ENCODE results near the gene VAV2. TPM values are rescaled to one million over a fixed set of nuclear protein-coding genes. Genes with fewer than 3 reads are reported as not detected.

The VAV2 gene
- polyA plus RNA-seq, 4 donors = 26.7 to 45.7 (median 36.2) TPM

DNA sequence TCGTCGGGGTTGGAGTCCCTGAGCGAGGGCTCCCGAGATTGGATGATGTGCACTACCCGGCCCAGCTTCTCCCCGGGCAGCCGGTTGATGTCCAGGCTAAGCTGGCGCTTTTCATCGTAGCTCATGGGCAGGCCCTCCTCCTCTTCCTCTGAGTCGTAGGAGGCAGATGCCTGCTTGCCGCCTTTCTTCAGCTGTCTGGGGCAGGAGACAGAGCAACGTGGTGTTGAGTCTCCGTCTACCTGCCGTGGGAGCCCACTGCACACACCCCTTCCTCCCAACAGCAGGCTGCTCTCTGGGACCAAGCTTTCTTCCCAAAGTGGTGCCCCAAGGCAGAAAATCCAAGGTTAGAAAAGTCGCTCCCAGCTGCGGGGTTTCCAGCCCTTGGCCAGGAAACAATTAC lies 44.0 kb upstream of the VAV2 start:
- peaks cover 9 to 81% (median 13%) of the 10 kb centered on the region in 3 donors for H3K36me3 ChIP-seq (ENCODE audit: control insufficient read depth in 3 of 3, insufficient read depth in 2 of 3, low read depth in 1 of 3, low read length in 3 of 3)
- H3K27me3 ChIP-seq (ENCODE audit: control insufficient read depth in 3 of 3, insufficient read depth in 3 of 3, low read length in 3 of 3) = no peaks in the 10 kb centered on the region
- H3K4me3 ChIP-seq (ENCODE audit: low read depth in 1 of 3, low read length in 3 of 3) = no peak overlapping the region
- H3K4me1 ChIP-seq (ENCODE audit: control insufficient read depth in 3 of 3, insufficient read depth in 2 of 3, low read depth in 1 of 3, low read length in 2 of 3) = no peaks in the 10 kb centered on the region
- DNase-seq (no peak), FAIRE-seq (no peak)
- no peak overlapping the region for H3K27ac ChIP-seq (ENCODE audit: low read depth in 1 of 3, low read length in 2 of 3)
- WGBS, 3 donors = 94 to 97% (median 95%) methylated on average over 16 of the region's 16 CpGs
- H3K9me3 ChIP-seq (ENCODE audit: control insufficient read depth in 2 of 2, insufficient read depth in 1 of 2, low read depth in 1 of 2, low read length in 1 of 2) = no peaks in the 10 kb centered on the region

DNA sequence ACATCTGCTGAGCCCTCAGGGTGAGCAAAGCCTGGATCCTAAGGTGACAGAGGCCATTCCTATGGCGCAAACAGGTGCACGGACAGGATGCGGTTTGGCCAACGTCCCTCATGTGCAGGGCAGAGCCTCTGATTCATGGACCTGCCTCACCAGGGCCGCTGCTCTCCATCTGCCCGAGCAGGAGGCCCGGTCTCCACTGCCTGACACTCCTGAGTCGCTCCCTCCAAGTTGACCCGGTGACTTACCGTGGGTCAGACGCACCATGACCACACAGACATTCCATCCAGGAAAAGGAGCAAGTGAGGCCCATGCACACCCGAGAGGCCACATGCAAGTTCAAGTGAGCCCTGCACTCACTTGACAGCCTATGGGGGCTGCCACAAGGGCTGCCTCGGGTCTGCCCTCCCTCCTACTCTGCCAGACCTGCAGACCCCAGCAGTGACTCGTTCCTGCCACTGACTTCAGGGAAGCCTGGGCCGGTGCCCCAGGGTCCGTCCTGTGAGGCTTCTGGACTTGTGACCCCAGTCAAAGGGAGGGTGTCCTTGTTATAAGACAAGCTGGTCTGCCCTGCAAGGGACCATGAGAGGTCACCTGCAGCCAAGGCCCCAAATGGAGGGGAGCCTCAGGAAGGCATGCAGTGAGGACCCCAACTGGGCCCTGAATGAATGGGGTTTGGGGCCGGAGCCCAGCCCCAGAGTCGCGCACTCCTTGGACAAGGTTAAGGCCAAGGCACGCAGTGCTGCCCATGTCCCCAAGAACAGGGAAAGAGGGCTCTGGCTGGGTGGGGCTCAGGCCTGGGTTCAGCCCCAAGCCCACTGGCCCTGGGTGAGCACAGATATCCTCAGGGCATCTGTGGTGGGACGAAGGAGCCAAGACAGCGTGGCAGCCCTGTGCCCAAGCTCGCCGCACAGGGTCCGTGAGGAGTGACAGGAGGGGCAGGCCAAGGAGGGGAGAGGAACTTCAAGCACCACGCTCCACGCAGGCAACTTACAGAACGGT lies 43.2 kb upstream of the VAV2 start:
- 92 to 97% (median 93%) methylated on average over 28 of the region's 28 CpGs for WGBS, 3 donors
- H3K9me3 ChIP-seq (ENCODE audit: control insufficient read depth in 2 of 2, insufficient read depth in 1 of 2, low read depth in 1 of 2, low read length in 1 of 2) = no peaks in the 10 kb centered on the region
- peaks cover 12 to 81% (median 18%) of the 10 kb centered on the region in 3 donors for H3K36me3 ChIP-seq (ENCODE audit: control insufficient read depth in 3 of 3, insufficient read depth in 2 of 3, low read depth in 1 of 3, low read length in 3 of 3)
- no peaks in the 10 kb centered on the region for H3K4me1 ChIP-seq (ENCODE audit: control insufficient read depth in 3 of 3, insufficient read depth in 2 of 3, low read depth in 1 of 3, low read length in 2 of 3)
- no peaks in the 10 kb centered on the region for H3K27me3 ChIP-seq (ENCODE audit: control insufficient read depth in 3 of 3, insufficient read depth in 3 of 3, low read length in 3 of 3)
- FAIRE-seq (no peak), DNase-seq (no peak)
- no peak overlapping the region for H3K4me3 ChIP-seq (ENCODE audit: low read depth in 1 of 3, low read length in 3 of 3)
- no peak overlapping the region for H3K27ac ChIP-seq (ENCODE audit: low read depth in 1 of 3, low read length in 2 of 3)

DNA sequence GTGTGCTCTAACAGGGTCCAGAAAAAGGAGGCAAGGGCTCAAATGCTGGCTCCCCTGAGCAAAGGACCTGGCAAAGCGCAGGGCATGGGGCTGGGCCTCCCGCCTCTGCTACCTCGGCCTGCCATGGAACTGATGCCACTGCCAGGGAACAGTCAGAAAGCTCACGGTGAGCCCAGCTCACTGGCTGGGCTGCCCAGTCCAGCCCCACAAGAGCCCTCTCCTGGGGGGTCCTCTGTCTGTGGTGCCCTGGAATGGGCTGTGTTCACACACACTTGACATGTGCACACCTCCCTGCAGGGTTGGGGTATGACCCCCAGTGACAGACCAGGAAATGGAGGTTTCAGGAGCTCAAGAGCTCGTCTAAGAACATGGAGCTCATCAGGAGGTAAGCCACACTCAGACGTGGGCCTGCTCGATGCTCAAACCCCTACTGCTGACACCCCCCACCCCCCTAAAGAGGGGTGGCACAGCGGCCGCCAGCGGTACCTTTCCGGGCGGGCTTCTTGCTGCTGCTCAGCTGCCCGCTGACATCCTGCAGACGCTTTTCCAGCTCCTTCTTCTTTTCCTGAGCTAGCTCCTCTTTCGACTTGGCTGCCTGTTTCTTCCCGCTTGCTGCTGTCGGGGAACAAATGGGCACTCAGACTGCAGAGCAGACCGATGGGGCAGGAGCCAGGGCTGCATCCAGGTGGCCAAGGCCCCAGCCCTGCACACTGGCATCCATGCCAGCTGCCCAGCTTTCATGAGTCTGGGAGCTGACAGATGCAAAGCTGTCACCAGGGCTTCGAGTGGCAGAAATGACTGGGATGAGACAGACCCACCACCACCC lies 42.3 kb upstream of the VAV2 start:
- Histone ChIP-seq H3K27ac (ENCODE audit: low read depth in 1 of 3, low read length in 2 of 3) (no peak overlapping the region), H3K27me3 (ENCODE audit: control insufficient read depth in 3 of 3, insufficient read depth in 3 of 3, low read length in 3 of 3) (no peaks in the 10 kb centered on the region), H3K4me1 (ENCODE audit: control insufficient read depth in 3 of 3, insufficient read depth in 2 of 3, low read depth in 1 of 3, low read length in 2 of 3) (no peaks in the 10 kb centered on the region), H3K9me3 (ENCODE audit: control insufficient read depth in 2 of 2, insufficient read depth in 1 of 2, low read depth in 1 of 2, low read length in 1 of 2) (no peaks in the 10 kb centered on the region), H3K36me3 (ENCODE audit: control insufficient read depth in 3 of 3, insufficient read depth in 2 of 3, low read depth in 1 of 3, low read length in 3 of 3) (peaks cover 12 to 79% (median 18%) of the 10 kb centered on the region in 3 donors), H3K4me3 (ENCODE audit: low read depth in 1 of 3, low read length in 3 of 3) (no peak overlapping the region)
- 93 to 95% (median 94%) methylated on average over 19 of the region's 19 CpGs for WGBS, 3 donors
- FAIRE-seq (no peak), DNase-seq (no peak)

DNA sequence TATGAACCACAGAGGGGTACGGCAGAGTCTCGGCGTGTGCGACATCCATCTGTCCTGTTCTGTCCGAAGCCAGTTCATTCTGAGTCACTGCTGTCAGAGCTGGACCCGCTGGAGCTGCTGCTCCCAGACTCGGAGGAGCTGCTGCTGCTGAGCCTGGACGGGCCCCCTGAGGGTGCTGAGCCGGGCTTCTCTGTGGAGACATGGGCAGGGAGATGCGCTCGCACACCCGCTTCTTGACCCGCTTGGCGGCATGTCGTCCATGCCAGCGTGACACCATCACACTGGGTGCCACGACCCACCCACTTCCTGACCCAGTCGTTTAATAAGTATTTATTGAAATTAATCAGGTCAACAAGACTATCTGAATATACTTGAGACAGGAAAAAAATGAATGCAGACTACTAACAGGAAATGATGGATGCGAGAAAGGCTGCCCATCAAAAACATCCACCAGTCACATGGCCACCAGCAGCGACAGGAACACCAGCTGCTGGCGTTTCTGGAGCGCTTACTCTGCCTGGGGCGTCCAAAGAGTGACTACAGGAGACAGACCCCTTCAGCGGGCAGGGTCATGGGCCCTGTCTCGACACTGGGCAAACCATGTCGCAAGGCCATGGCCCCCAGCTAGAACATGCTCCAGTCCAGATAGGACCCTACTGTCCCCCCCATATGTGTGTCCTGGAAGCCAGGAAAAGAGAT lies 41.5 kb upstream of the VAV2 start:
- DNase-seq (no peak), FAIRE-seq (no peak)
- WGBS, 3 donors = 94 to 95% (median 95%) methylated on average over 26 of the region's 26 CpGs
- H3K27ac ChIP-seq (ENCODE audit: low read depth in 1 of 3, low read length in 2 of 3) = no peak overlapping the region
- H3K4me3 ChIP-seq (ENCODE audit: low read depth in 1 of 3, low read length in 3 of 3) = no peak overlapping the region
- H3K36me3 ChIP-seq (ENCODE audit: control insufficient read depth in 3 of 3, insufficient read depth in 2 of 3, low read depth in 1 of 3, low read length in 3 of 3) = peaks cover 11 to 80% (median 18%) of the 10 kb centered on the region in 3 donors
- no peaks in the 10 kb centered on the region for H3K4me1 ChIP-seq (ENCODE audit: control insufficient read depth in 3 of 3, insufficient read depth in 2 of 3, low read depth in 1 of 3, low read length in 2 of 3)
- no peaks in the 10 kb centered on the region for H3K27me3 ChIP-seq (ENCODE audit: control insufficient read depth in 3 of 3, insufficient read depth in 3 of 3, low read length in 3 of 3)
- no peaks in the 10 kb centered on the region for H3K9me3 ChIP-seq (ENCODE audit: control insufficient read depth in 2 of 2, insufficient read depth in 1 of 2, low read depth in 1 of 2, low read length in 1 of 2)

DNA sequence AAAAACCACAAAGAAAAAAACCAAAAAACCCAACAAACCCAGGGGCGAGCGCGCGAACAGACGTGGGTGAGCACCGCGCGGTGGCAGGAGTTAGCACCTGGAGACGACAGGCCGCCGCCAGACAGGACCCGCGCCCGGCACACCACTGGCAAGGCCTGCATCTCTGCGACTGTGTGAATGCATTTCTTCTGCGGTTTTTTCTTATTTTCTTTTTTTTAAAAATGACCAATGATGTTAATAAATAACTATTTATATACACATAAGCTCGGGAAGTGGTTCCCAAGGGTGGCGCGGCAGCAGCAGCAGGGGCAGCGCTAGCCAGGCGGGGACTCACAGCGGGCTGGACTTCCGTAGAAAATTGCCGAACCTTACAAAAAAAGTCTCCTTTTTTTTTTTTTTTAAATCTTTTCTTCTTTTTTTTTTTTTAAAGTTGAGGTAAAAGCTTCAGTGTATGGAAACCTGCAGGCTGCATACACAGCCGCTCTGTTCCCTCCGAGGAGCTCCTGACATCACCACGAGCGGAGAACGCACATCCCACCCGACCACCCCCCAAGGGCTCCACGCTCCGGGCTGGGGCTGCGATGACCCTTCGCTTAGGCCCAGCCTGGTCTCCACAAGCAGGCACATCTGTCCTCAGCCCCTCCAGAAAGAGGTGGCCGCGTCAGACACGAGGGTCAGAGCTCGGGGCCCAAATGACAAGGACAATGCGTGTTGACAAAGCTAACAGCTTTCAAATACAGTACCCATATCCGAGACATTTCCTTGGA lies 40.5 kb upstream of the VAV2 start:
- 89 to 95% (median 90%) methylated on average over 40 of the region's 40 CpGs for WGBS, 3 donors

DNA sequence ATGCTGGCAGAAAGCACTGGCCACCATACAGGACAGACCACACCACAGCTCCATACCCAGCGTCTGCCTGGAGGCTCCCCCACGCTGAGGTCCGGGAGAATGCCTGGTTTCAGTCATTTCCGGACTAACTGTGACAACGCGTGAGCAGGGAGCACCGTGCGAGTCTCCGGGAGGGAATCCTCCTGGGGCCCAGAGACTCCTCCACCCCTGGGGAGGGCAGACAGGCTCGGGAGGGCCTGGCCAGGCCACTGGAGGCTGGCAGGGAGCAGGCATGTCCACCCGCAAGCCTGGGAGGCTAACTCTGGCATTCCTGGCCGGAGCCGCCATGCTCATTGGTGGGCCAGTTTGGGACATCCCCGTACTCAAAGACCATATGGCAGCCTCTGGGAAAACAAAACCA lies 39.7 kb upstream of the VAV2 start:
- WGBS, 3 donors = 93 to 96% (median 94%) methylated on average over 14 of the region's 14 CpGs
- Histone ChIP-seq H3K9me3 (ENCODE audit: control insufficient read depth in 2 of 2, insufficient read depth in 1 of 2, low read depth in 1 of 2, low read length in 1 of 2) (no peaks in the 10 kb centered on the region), H3K27ac (ENCODE audit: low read depth in 1 of 3, low read length in 2 of 3) (no peak overlapping the region), H3K27me3 (ENCODE audit: control insufficient read depth in 3 of 3, insufficient read depth in 3 of 3, low read length in 3 of 3) (no peaks in the 10 kb centered on the region), H3K36me3 (ENCODE audit: control insufficient read depth in 3 of 3, insufficient read depth in 2 of 3, low read depth in 1 of 3, low read length in 3 of 3) (peaks cover 11 to 81% (median 18%) of the 10 kb centered on the region in 3 donors), H3K4me1 (ENCODE audit: control insufficient read depth in 3 of 3, insufficient read depth in 2 of 3, low read depth in 1 of 3, low read length in 2 of 3) (no peaks in the 10 kb centered on the region), H3K4me3 (ENCODE audit: low read depth in 1 of 3, low read length in 3 of 3) (no peak overlapping the region)
- DNase-seq = no peak
- no peak for FAIRE-seq

More for the DNA sequence above, 40.5 kb upstream of the VAV2 start:
- Histone ChIP-seq H3K27me3 (ENCODE audit: control insufficient read depth in 3 of 3, insufficient read depth in 3 of 3, low read length in 3 of 3) (no peaks in the 10 kb centered on the region), H3K4me1 (ENCODE audit: control insufficient read depth in 3 of 3, insufficient read depth in 2 of 3, low read depth in 1 of 3, low read length in 2 of 3) (no peaks in the 10 kb centered on the region), H3K36me3 (ENCODE audit: control insufficient read depth in 3 of 3, insufficient read depth in 2 of 3, low read depth in 1 of 3, low read length in 3 of 3) (peaks cover 11 to 82% (median 18%) of the 10 kb centered on the region in 3 donors), H3K9me3 (ENCODE audit: control insufficient read depth in 2 of 2, insufficient read depth in 1 of 2, low read depth in 1 of 2, low read length in 1 of 2) (no peaks in the 10 kb centered on the region), H3K27ac (ENCODE audit: low read depth in 1 of 3, low read length in 2 of 3) (no peak overlapping the region), H3K4me3 (ENCODE audit: low read depth in 1 of 3, low read length in 3 of 3) (no peak overlapping the region)
- DNase-seq = no peak
- FAIRE-seq = no peak

DNA sequence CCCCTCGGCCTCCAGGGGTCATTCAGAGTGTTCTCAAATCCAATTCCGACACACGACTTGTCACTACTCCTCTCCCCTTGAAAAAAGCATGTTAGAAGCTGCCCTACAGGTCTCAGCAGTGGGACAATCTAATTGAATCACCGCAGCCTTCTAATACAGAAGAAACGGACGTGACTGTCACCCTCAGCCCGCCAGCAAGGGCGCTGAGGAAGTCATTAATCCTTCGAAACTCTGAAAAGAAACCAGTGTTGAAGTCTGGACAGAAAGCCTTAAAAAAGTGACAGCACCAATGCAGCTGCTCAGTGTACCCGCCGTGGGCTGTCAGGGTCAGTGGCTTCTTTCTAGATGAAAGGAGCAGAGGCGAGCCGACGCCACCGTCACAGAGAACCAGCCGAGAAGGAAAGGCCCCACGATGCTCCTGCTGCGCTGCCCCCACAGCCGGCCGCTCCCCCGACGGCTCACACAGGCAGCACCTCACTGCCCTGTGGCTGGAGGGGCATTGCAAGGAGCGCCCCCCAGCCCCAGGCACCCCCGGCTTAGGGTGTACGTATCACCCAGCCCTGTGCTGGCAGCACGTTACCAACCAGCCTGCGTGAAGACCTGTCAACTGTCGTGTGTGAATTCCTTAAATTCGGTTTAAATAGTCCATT lies 38.8 kb upstream of the VAV2 start:
- H3K4me1 ChIP-seq (ENCODE audit: control insufficient read depth in 3 of 3, insufficient read depth in 2 of 3, low read depth in 1 of 3, low read length in 2 of 3) = peaks cover 0 to 5% (median 0%) of the 10 kb centered on the region in 3 donors
- no peaks in the 10 kb centered on the region for H3K27me3 ChIP-seq (ENCODE audit: control insufficient read depth in 3 of 3, insufficient read depth in 3 of 3, low read length in 3 of 3)
- H3K27ac ChIP-seq (ENCODE audit: low read depth in 1 of 3, low read length in 2 of 3) = no peak overlapping the region
- no peak for FAIRE-seq
- no peak for DNase-seq
- H3K9me3 ChIP-seq (ENCODE audit: control insufficient read depth in 2 of 2, insufficient read depth in 1 of 2, low read depth in 1 of 2, low read length in 1 of 2) = no peaks in the 10 kb centered on the region
- H3K4me3 ChIP-seq (ENCODE audit: low read depth in 1 of 3, low read length in 3 of 3) = no peak overlapping the region
- peaks cover 11 to 80% (median 18%) of the 10 kb centered on the region in 3 donors for H3K36me3 ChIP-seq (ENCODE audit: control insufficient read depth in 3 of 3, insufficient read depth in 2 of 3, low read depth in 1 of 3, low read length in 3 of 3)
- WGBS, 3 donors = 90 to 94% (median 93%) methylated on average over 29 of the region's 29 CpGs

Measured in small intestine (tissue), 7 donors.